H9 (cell line): ENCODE results near the gene NCS1. TPM values are rescaled to one million over a fixed set of nuclear protein-coding genes. Genes with fewer than 3 reads are reported as not detected.

Source experiments
- DNase-seq: peaks from one replicate; pipeline ENCODE4 v3.0.0-alpha.2; 2017
- H2AFZ ChIP-seq: one replicate; pipeline ENCODE4 v1.6.1; 2013; ENCODE audit warnings: mild to moderate bottlenecking, low read length, control low read depth, moderate library complexity
- H2AK5ac ChIP-seq: 2 replicates; pipeline ENCODE4 v1.6.1; 2013; ENCODE audit warnings: low read length, control low read depth, mixed read lengths; ENCODE audit not compliant: insufficient read length
- H2BK120ac ChIP-seq: one replicate; pipeline ENCODE4 v1.6.1; 2013; ENCODE audit warnings: low read depth, mild to moderate bottlenecking, low read length, control low read depth, inconsistent platforms; ENCODE audit not compliant: poor library complexity, severe bottlenecking
- H2BK12ac ChIP-seq: 2 replicates; pipeline ENCODE4 v1.6.1; 2013; ENCODE audit warnings: low read length, control low read depth, mixed read lengths, low read depth; ENCODE audit not compliant: insufficient read length
- H2BK15ac ChIP-seq: 2 replicates; pipeline ENCODE4 v1.6.1; 2013; ENCODE audit warnings: low read depth, low read length, control low read depth
- H2BK20ac ChIP-seq: one replicate; pipeline ENCODE4 v1.6.1; 2013; ENCODE audit warnings: low read depth, mild to moderate bottlenecking, low read length, control low read depth, inconsistent platforms; ENCODE audit not compliant: poor library complexity, severe bottlenecking
- H2BK5ac ChIP-seq: 2 replicates; pipeline ENCODE4 v1.6.1; 2013; ENCODE audit warnings: low read length, control low read depth, mixed read lengths; ENCODE audit not compliant: insufficient read length
- H3K14ac ChIP-seq: 2 replicates; pipeline ENCODE4 v1.6.1; 2013; ENCODE audit warnings: low read length, control low read depth; ENCODE audit not compliant: insufficient read depth
- H3K18ac ChIP-seq: 2 replicates; pipeline ENCODE4 v1.6.1; 2013; ENCODE audit warnings: low read depth, mild to moderate bottlenecking, mixed read lengths, low read length, control low read depth; ENCODE audit not compliant: insufficient read length
- H3K23ac ChIP-seq: 2 replicates; pipeline ENCODE4 v1.6.1; 2013; ENCODE audit warnings: low read length, control low read depth, mixed read lengths, low read depth; ENCODE audit not compliant: insufficient read length
- H3K23me2 ChIP-seq: 2 replicates; pipeline ENCODE4 v1.6.1; 2013; ENCODE audit warnings: low read depth, mild to moderate bottlenecking, mixed read lengths, low read length, control low read depth; ENCODE audit not compliant: insufficient read length, poor library complexity, severe bottlenecking
- H3K27ac ChIP-seq: 2 replicates; pipeline ENCODE4 v1.5.1; 2013; ENCODE audit warnings: low read length, control low read depth, mixed read lengths, low read depth; ENCODE audit not compliant: insufficient read length
- H3K27me3 ChIP-seq: 2 replicates; pipeline ENCODE4 v1.6.1; 2013; ENCODE audit warnings: low read length, control low read depth, inconsistent platforms; ENCODE audit not compliant: insufficient read depth
- H3K4ac ChIP-seq: 2 replicates; pipeline ENCODE4 v1.6.1; 2013; ENCODE audit warnings: low read depth, mild to moderate bottlenecking, control low read depth, inconsistent platforms, low read length, moderate library complexity
- H3K4me1 ChIP-seq: 2 replicates; pipeline ENCODE4 v1.6.1; 2013; ENCODE audit warnings: low read length, control low read depth, inconsistent platforms; ENCODE audit not compliant: insufficient read depth
- H3K4me2 ChIP-seq: 2 replicates; pipeline ENCODE4 v1.6.1; 2013; ENCODE audit warnings: low read length, control low read depth, mixed read lengths; ENCODE audit not compliant: insufficient read length, insufficient read depth
- H3K56ac ChIP-seq: 2 replicates; pipeline ENCODE4 v1.6.1; 2013; ENCODE audit warnings: low read depth, mild to moderate bottlenecking, mixed read lengths, low read length, control low read depth; ENCODE audit not compliant: insufficient read length
- H3K79me1 ChIP-seq: 2 replicates; pipeline ENCODE4 v1.6.1; 2013; ENCODE audit warnings: low read depth, mild to moderate bottlenecking, moderate library complexity, low read length, control low read depth, inconsistent platforms; ENCODE audit not compliant: insufficient read depth, poor library complexity, severe bottlenecking
- H3K79me2 ChIP-seq: 2 replicates; pipeline ENCODE4 v1.6.1; 2013; ENCODE audit warnings: low read length, control low read depth, inconsistent platforms; ENCODE audit not compliant: insufficient read depth
- H3K9ac ChIP-seq: 2 replicates; pipeline ENCODE4 v1.6.1; 2013; ENCODE audit warnings: low read length, control low read depth, mixed read lengths; ENCODE audit not compliant: insufficient read length; ENCODE audit errors: extremely low read depth
- H3K9me3 ChIP-seq: one replicate; pipeline ENCODE4 v1.6.1; 2013; ENCODE audit warnings: low read depth, low read length, inconsistent platforms; ENCODE audit not compliant: control insufficient read depth
- H3T11ph ChIP-seq: one replicate; pipeline ENCODE4 v1.6.1; 2013; ENCODE audit warnings: mild to moderate bottlenecking, low read length, control low read depth, inconsistent platforms
- H4K20me1 ChIP-seq: one replicate; pipeline ENCODE4 v1.6.1; 2013; ENCODE audit not compliant: control insufficient read depth, insufficient read length, insufficient read depth
- H4K5ac ChIP-seq: 2 replicates; pipeline ENCODE4 v1.6.1; 2013; ENCODE audit warnings: low read depth, mild to moderate bottlenecking, mixed read lengths, low read length, control low read depth; ENCODE audit not compliant: insufficient read length
- H4K8ac ChIP-seq: replicated peaks from 2 replicates; pipeline ENCODE4 v1.6.1; 2013; ENCODE audit warnings: low read length, control low read depth, mixed read lengths, low read depth; ENCODE audit not compliant: insufficient read length
- H4K91ac ChIP-seq: 2 replicates; pipeline ENCODE4 v1.6.1; 2013; ENCODE audit warnings: low read depth, mild to moderate bottlenecking, moderate library complexity, mixed read lengths, low read length, control low read depth; ENCODE audit not compliant: insufficient read length
- H3K27ac Mint-ChIP-seq, 3 experiments: 2 replicates in 2 of 3; 3 replicates in 1 of 3; pipeline ENCODE4 v1.8.0; 2020 to 2021; ENCODE audit warnings: mixed read lengths in 3 of 3, mild to moderate bottlenecking in 1 of 3, moderate library complexity in 1 of 3
- H3K27me3 Mint-ChIP-seq: 2 replicates; pipeline ENCODE4 v1.8.0; 2021; ENCODE audit warnings: low read depth, mild to moderate bottlenecking, moderate library complexity, mixed read lengths
- H3K36me3 Mint-ChIP-seq, 3 experiments: 2 replicates in 2 of 3; 3 replicates in 1 of 3; pipeline ENCODE4 v1.8.0; 2020 to 2021; ENCODE audit warnings: low read depth in 3 of 3, mixed read lengths in 3 of 3; ENCODE audit not compliant: insufficient read depth in 1 of 3
- H3K4me1 Mint-ChIP-seq, 2 experiments: 2 replicates each; pipeline ENCODE4 v1.8.0; 2020; ENCODE audit warnings: mixed read lengths in 2 of 2
- H3K4me3 Mint-ChIP-seq, 2 experiments: 2 replicates in 1 of 2; 3 replicates in 1 of 2; pipeline ENCODE4 v1.8.0; 2020 to 2021; ENCODE audit warnings: mild to moderate bottlenecking in 2 of 2, mixed read lengths in 2 of 2, moderate library complexity in 1 of 2
- H3K9me3 Mint-ChIP-seq, 2 experiments: 2 replicates in 1 of 2; 3 replicates in 1 of 2; pipeline ENCODE4 v1.8.0; 2020; ENCODE audit warnings: mild to moderate bottlenecking in 2 of 2, mixed read lengths in 2 of 2, moderate library complexity in 1 of 2
- CTCF ChIP-seq: fragments of 200-600 bp; sonication (generic); conservative IDR thresholded peaks from 3 replicates; pipeline ENCODE4 v1.8.0; 2021; ENCODE audit warnings: antibody characterized with exemption, mild to moderate bottlenecking
- WGBS: extraction: QIAGEN DNeasy Blood & Tissue Kit; methylation state at CpG from one replicate; pipeline ENCODE4 v1.1.7; 2013; ENCODE audit warnings: missing lambda C conversion rate, low lambda C conversion rate, mixed read lengths; ENCODE audit not compliant: insufficient read length; ENCODE audit errors: extremely low coverage; 5-methylcytosine and 5-hydroxymethylcytosine counted together
- total RNA-seq: library from RNA; stranded (reverse); gene quantifications from 2 replicates; pipeline ENCODE4 v1.2.1, GENCODE V29; 2021

The NCS1 gene
- total RNA-seq, 1 experiment from 2014 or later: 38.1 TPM

- Histone ChIP-seq H2BK15ac (no peak overlapping the region), H3K79me1 (no peaks in the 10 kb centered on the region), H3K4me2 (no peak overlapping the region), H2AK5ac (no peak overlapping the region), H3K56ac (no peak overlapping the region), H2AFZ (no peak overlapping the region), H3K23ac (no peak overlapping the region), H4K8ac (no peak overlapping the region), H2BK20ac (no peak overlapping the region), H3K9ac (no peak overlapping the region), H2BK120ac (no peak overlapping the region), H4K5ac (no peak overlapping the region), H4K91ac (no peak overlapping the region), H3K4ac (no peak overlapping the region), H2BK12ac (no peak overlapping the region), H3T11ph (no peak overlapping the region), H3K4me1 (no peaks in the 10 kb centered on the region), H3K14ac (no peak overlapping the region; the same call in 1 of the 2 replicates), H3K79me2 (peaks cover 2% of the 10 kb centered on the region; the same call in 1 of the 2 replicates), H3K27me3 (no peaks in the 10 kb centered on the region), H2BK5ac (no peak overlapping the region), H4K20me1 (no peaks in the 10 kb centered on the region), H3K23me2 (peaks cover 9% of the 10 kb centered on the region), H3K18ac (no peak overlapping the region), H3K9me3 (no peaks in the 10 kb centered on the region), H3K27ac (no peak overlapping the region)
- no peak for TF ChIP-seq CTCF
- Mint-ChIP-seq H3K36me3 (no peaks in the 10 kb centered on the region; a peak in 1 of 7 replicates), H3K9me3 (no peaks in the 10 kb centered on the region), H3K27ac (peak overlapping the region; percentile 34 to 74 (median 53); a peak in 2 of 7 replicates), H3K27me3 (no peaks in the 10 kb centered on the region; the same call in none of the 2 replicates), H3K4me1 (peaks cover 6 to 27% of the 10 kb centered on the region in 2 experiments), H3K4me3 (peak overlapping the region in 1 of 2 experiments; percentile 9; a peak in 1 of 5 replicates)
- no peak for DNase-seq
- WGBS: no CpG with 5 or more reads among the region's 6 CpGs
These were observed 4.6 kb downstream of the NCS1 start for GRCh38 chr9:130176760-130177159.
